Mesodermal cell (in vitro differentiated cells): ENCODE measurements around the gene FAM114A2.
"Not testable (repeated sequence)": the region's sequence is repeated elsewhere in the genome, so short reads cannot be mapped to it uniquely, and the experiment has no call there.

Experiments used
- H3K27ac ChIP-seq: 2 replicates; pipeline ENCODE4 v1.7.0; 2013; ENCODE audit warnings: mild to moderate bottlenecking, low read depth, low read length, moderate library complexity; ENCODE audit not compliant: severe bottlenecking
- H3K36me3 ChIP-seq: 2 replicates; pipeline ENCODE4 v1.7.1; 2013; ENCODE audit warnings: mild to moderate bottlenecking, low read length, moderate library complexity; ENCODE audit not compliant: control insufficient read depth, insufficient read depth
- H3K4me1 ChIP-seq: one replicate; pipeline ENCODE4 v1.7.1; 2013; ENCODE audit warnings: mild to moderate bottlenecking, low read length; ENCODE audit not compliant: insufficient read depth, control insufficient read depth, poor library complexity, severe bottlenecking
- H3K4me3 ChIP-seq: 2 replicates; pipeline ENCODE4 v1.7.0; 2013; ENCODE audit warnings: low read length, control low read depth, mild to moderate bottlenecking; ENCODE audit not compliant: insufficient read depth, poor library complexity, severe bottlenecking; ENCODE audit errors: extremely low read depth
- H3K9me3 ChIP-seq: 2 replicates; pipeline ENCODE4 v1.7.1; 2013; ENCODE audit warnings: mild to moderate bottlenecking, low read length, moderate library complexity; ENCODE audit not compliant: control insufficient read depth
- WGBS, 2 experiments: methylation state at CpG; one replicate each; pipeline ENCODE4 v1.1.5; 2013; ENCODE audit warnings: missing lambda C conversion rate in 2 of 2; ENCODE audit not compliant: insufficient coverage in 2 of 2; 5-methylcytosine and 5-hydroxymethylcytosine counted together

FAM114A2 gene

DNA sequence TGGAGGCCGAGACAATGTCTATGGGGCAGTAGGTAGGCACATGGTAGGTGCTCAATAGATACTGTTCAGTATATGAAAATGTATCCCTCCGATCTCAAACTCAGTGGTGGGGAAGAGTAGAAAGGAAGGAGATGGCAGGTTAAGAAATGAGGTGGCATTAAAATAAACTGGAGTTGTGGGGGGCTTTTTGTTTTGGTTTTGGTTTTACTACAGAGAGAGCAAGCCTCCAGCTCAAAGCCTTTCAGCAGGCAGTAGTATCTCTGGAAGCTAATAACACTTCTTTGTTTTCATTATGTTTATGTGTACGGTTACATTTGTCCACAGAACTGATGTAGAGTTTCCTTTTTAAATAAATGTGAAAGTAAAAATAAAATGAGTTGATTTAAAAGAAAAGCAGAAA, 8.6 kb upstream of the FAM114A2 start:
- H3K4me1 ChIP-seq = no peaks in the 10 kb centered on the region
- H3K27ac ChIP-seq = no peak overlapping the region
- 92% methylated on average over 2 to 3 of the region's 3 CpGs for WGBS, 2 experiments
- no peak overlapping the region for H3K4me3 ChIP-seq
- H3K36me3 ChIP-seq = peaks cover 32% of the 10 kb centered on the region
- no peaks in the 10 kb centered on the region for H3K9me3 ChIP-seq

DNA sequence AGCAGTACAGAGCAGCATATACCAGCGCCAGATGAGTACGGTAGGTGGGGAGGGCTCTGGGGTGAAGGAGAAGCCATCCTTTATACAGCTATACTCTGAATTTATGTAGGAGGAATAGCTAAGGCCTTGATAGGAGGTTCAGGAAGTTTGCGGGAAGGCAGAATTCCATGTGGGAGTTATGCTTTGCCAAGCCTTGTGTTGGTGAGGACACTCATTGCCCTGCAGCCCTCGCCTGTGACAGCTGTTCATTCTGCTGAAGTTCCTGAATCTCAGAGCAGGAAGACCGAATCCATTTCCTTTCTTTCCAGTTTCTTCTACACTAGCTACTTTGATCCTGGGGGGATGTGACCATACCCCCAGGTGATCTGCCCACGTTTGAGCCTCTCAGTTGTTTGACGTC, 7.8 kb upstream of the FAM114A2 start:
- no peaks in the 10 kb centered on the region for H3K9me3 ChIP-seq
- no peak overlapping the region for H3K4me3 ChIP-seq
- H3K36me3 ChIP-seq = peaks cover 29% of the 10 kb centered on the region
- no peaks in the 10 kb centered on the region for H3K4me1 ChIP-seq
- no peak overlapping the region for H3K27ac ChIP-seq
- WGBS, 2 experiments = 93 to 100% methylated on average over 5 to 7 of the region's 7 CpGs

DNA sequence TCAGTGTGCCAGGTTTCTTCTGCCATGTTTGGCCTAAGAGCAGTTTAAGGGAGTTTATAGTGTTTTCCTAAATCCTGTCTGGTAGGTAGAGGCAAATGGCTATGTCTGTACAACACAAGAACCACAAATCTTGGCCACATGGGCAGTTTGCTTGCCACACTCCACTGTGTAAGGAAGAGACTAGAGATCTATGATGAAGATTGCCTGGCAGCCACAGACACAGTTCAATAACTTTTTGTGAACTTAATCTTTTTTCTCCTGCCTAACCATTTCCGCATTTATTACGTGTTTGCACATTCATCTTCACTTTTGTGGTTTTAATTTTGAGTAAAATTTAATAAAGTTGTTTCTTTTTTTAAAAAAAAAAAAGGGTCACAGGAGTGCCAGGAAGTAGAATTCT, 5.9 kb upstream of the FAM114A2 start:
- H3K27ac ChIP-seq = no peak overlapping the region
- peaks cover 29% of the 10 kb centered on the region for H3K36me3 ChIP-seq
- H3K4me1 ChIP-seq = no peaks in the 10 kb centered on the region
- H3K9me3 ChIP-seq = no peaks in the 10 kb centered on the region
- no CpG with 5 or more reads among the region's 2 CpGs for WGBS, 2 experiments
- H3K4me3 ChIP-seq = no peak overlapping the region

DNA sequence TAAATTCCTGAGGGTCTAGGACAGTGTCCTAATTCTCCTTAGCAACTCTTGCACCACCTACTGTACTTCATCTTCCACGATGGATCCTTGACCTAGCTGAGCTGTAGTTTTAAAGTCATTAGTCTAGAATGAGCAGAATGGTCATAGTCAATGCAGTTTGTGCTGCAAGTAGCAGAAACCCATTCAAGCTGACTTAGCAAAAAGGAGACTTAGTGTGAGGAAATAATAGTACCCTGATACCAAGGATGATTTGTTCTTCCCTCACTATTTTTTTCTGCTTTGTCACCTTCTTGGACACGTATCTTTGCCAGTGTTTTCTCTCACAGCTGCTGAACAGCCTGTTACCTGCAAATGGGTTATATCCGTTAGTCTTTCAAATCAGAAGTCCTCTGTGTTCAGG, 5.4 kb upstream of the FAM114A2 start:
- H3K4me3 ChIP-seq = no peak overlapping the region
- no peak overlapping the region for H3K27ac ChIP-seq
- peaks cover 29% of the 10 kb centered on the region for H3K36me3 ChIP-seq
- H3K4me1 ChIP-seq = no peaks in the 10 kb centered on the region
- WGBS, 2 experiments = 100% methylated on average over 2 of the region's 3 CpGs
- H3K9me3 ChIP-seq = no peaks in the 10 kb centered on the region

DNA sequence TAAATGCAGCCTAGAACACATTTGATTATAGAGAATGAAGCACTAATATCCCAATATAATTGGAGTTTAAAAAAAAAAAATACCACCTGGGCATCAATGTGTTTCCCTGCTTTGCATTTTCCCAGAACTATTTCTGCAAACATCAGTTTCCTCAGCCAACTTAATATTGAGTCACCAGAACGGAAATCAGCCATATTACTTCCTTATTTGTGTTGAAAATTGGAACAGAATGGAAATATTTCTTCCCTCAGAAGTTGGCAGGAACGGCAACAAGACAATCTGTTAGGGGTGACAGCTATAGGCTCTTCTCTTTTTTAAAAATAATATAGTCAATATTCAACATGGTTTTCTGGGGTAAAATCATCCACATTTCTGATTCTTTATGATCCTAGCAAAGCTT, 4.1 kb upstream of the FAM114A2 start:
- no peaks in the 10 kb centered on the region for H3K9me3 ChIP-seq
- H3K27ac ChIP-seq = no peak overlapping the region
- no peak overlapping the region for H3K4me3 ChIP-seq
- H3K36me3 ChIP-seq = peaks cover 29% of the 10 kb centered on the region
- H3K4me1 ChIP-seq = no peaks in the 10 kb centered on the region
- no CpG with 5 or more reads among the region's 2 CpGs for WGBS, 2 experiments

GRCh38 chr5:154039458-154039829, 734 bp upstream of the FAM114A2 start:
- peaks cover 21% of the 10 kb centered on the region for H3K36me3 ChIP-seq
- no peaks in the 10 kb centered on the region for H3K9me3 ChIP-seq
- no peaks in the 10 kb centered on the region for H3K4me1 ChIP-seq
- peak overlapping the region; percentile 86 for H3K4me3 ChIP-seq
- whole genome bisulfite sequencing, 2 experiments = no CpG with 5 or more reads among the region's 1 CpG
- no peak overlapping the region for H3K27ac ChIP-seq

- Histone ChIP-seq H3K36me3 (peaks cover 14% of the 10 kb centered on the region), H3K9me3 (no peaks in the 10 kb centered on the region), H3K4me1 (no peaks in the 10 kb centered on the region), H3K27ac (peak overlapping the region; percentile 73), H3K4me3 (peak overlapping the region; percentile 86)
- WGBS, 2 experiments = 2 to 7% methylated on average over 18 to 21 of the region's 22 CpGs
Measured at GRCh38 chr5:154038261-154038706, 426 bp downstream of the FAM114A2 start.

DNA sequence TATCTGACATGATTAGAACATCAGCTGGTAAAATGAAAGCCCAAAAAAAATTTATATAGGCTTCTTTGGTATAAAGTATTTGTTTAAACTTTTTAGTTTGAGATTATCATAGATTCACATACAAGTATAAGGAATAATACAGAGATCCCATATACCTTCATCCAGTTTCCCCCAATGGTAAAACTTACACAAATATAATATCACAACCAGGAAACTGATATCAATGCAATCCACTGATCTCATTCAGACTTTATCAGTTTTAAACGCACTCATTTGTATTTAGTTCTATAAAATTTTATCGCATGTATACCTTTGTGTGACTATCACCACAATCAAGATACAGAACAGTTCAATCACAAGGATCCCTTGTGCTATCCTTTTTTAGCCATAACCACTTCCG, 3.8 kb downstream of the FAM114A2 start:
- no peak overlapping the region for H3K27ac ChIP-seq
- peaks cover 8% of the 10 kb centered on the region for H3K36me3 ChIP-seq
- no peaks in the 10 kb centered on the region for H3K9me3 ChIP-seq
- H3K4me3 ChIP-seq = no peak overlapping the region
- 95 to 100% methylated on average over 2 of the region's 3 CpGs for WGBS, 2 experiments
- H3K4me1 ChIP-seq = no peaks in the 10 kb centered on the region

- Histone ChIP-seq H3K27ac (no peak overlapping the region), H3K9me3 (no peaks in the 10 kb centered on the region), H3K4me3 (no peak overlapping the region), H3K4me1 (no peaks in the 10 kb centered on the region), H3K36me3 (peaks cover 8% of the 10 kb centered on the region)
- 94 to 100% methylated on average over 2 of the region's 2 CpGs for WGBS, 2 experiments
Measured at GRCh38 chr5:154031937-154032489, 6.7 kb downstream of the FAM114A2 start.

- Histone ChIP-seq H3K9me3 (no peaks in the 10 kb centered on the region), H3K4me1 (no peaks in the 10 kb centered on the region), H3K36me3 (peaks cover 13% of the 10 kb centered on the region), H3K4me3 (no peak overlapping the region), H3K27ac (no peak overlapping the region)
Measured at GRCh38 chr5:154025951-154026350, 12.8 kb downstream of the FAM114A2 start.

- not testable (repeated sequence) for H3K4me1 ChIP-seq, H3K4me3 ChIP-seq, H3K9me3 ChIP-seq, H3K27ac ChIP-seq
- H3K36me3 ChIP-seq = peaks cover 15% of the 10 kb centered on the region
- WGBS, 2 experiments = 75% methylated on average over 1 of the region's 1 CpG; no CpG with 5 or more reads in 1 of the 2 experiments
Measured at GRCh38 chr5:154018919-154019318, 19.8 kb downstream of the FAM114A2 start.
